Activated CD8-positive, alpha-beta T cell treated with anti-CD3 and anti-CD28 coated beads for 36 hours (primary cell): Measurements from ENCODE around the gene TMEM19. TPM values are rescaled to one million over a fixed set of nuclear protein-coding genes. Genes with fewer than 3 reads are reported as not detected.

Source experiments
- ATAC-seq: fragments of 200-7000 bp; cut with Tn5 transposase; one replicate; pipeline ENCODE4 v1.10.0; 2021; ENCODE audit warnings: mild to moderate bottlenecking, moderate library complexity
- CTCF ChIA-PET: fragments of 350-600 bp; sonication (Branson Sonifier 250); formaldehyde crosslinking; loops from one replicate; lab custom pipeline; 2021; ENCODE audit warnings: antibody characterized with exemption; lab: Charles Lee
- POLR2A ChIA-PET: fragments of 350-600 bp; sonication (Branson Sonifier 250); formaldehyde crosslinking; loops from one replicate; lab custom pipeline; 2021; ENCODE audit warnings: antibody characterized with exemption; lab: Charles Lee
- DNase-seq: peaks from one replicate; pipeline ENCODE4 v3.0.0-alpha.2; 2020
- H3K27ac Mint-ChIP-seq: one replicate; pipeline ENCODE4 v1.8.0; 2021; ENCODE audit warnings: mild to moderate bottlenecking, mixed read lengths
- H3K27me3 Mint-ChIP-seq: one replicate; pipeline ENCODE4 v1.8.0; 2021; ENCODE audit warnings: mixed read lengths
- H3K36me3 Mint-ChIP-seq: one replicate; pipeline ENCODE4 v1.8.0; 2021; ENCODE audit warnings: low read depth, mixed read lengths
- H3K4me1 Mint-ChIP-seq: one replicate; pipeline ENCODE4 v1.8.0; 2021; ENCODE audit warnings: low read depth, mixed read lengths
- H3K4me3 Mint-ChIP-seq: one replicate; pipeline ENCODE4 v1.8.0; 2021; ENCODE audit warnings: mild to moderate bottlenecking, moderate library complexity, mixed read lengths
- H3K9me3 Mint-ChIP-seq: one replicate; pipeline ENCODE4 v1.8.0; 2021; ENCODE audit warnings: mixed read lengths
- intact Hi-C: fragments of 100-400 bp; cut with micrococcal nuclease; formaldehyde crosslinking; loops from one replicate; pipeline ENCODE4 v1.10.0; 2022
- total RNA-seq, 2 experiments: library from RNA; stranded (reverse); gene quantifications; one replicate each; pipeline ENCODE4 v1.2.3, GENCODE V29; 2021
- TF ChIP-seq, protein P1 (sequence below): fragments of 200-600 bp; IDR thresholded peaks from one replicate; pipeline ENCODE4 v1.8.0; 2022; ENCODE audit warnings: antibody characterized with exemption, mild to moderate bottlenecking

The TMEM19 gene
- total RNA-seq, 2 experiments from 2014 or later: 14.2 to 16.5 TPM

DNA sequence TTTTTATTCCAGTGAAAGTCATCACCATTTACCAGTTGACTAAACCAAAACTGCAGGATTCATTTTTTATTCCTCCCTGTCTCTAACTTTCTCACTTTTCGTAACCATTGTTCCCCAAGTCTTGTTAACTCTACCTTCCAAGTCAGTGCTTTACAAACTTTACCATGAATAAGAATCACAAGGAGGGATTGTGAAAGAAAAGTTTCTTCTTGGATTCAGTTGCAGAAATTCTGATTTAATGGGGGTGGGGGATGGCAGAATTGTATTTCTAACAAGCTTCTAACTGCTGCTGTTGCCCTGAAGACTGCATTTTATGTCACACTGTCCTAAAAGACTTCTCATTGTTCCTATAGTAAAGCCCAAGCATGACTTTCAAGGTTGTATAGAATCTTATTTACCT, 63.8 kb downstream of the TMEM19 start:
- ATAC-seq (no peak), DNase-seq (no peak)
- no peaks in the 10 kb centered on the region for H3K36me3 Mint-ChIP-seq
- no peak overlapping the region for H3K27ac Mint-ChIP-seq
- CTCF ChIA-PET: interaction anchor here (1.2 to 8.6 kb wide), 4 partner anchors 64 to 334 kb away, joined by 3 to 93 read pairs (median 40); partner anchors contain the start of gene TMEM19
- H3K27me3 Mint-ChIP-seq: peaks cover 9% of the 10 kb centered on the region
- TF ChIP-seq, protein P1, sequence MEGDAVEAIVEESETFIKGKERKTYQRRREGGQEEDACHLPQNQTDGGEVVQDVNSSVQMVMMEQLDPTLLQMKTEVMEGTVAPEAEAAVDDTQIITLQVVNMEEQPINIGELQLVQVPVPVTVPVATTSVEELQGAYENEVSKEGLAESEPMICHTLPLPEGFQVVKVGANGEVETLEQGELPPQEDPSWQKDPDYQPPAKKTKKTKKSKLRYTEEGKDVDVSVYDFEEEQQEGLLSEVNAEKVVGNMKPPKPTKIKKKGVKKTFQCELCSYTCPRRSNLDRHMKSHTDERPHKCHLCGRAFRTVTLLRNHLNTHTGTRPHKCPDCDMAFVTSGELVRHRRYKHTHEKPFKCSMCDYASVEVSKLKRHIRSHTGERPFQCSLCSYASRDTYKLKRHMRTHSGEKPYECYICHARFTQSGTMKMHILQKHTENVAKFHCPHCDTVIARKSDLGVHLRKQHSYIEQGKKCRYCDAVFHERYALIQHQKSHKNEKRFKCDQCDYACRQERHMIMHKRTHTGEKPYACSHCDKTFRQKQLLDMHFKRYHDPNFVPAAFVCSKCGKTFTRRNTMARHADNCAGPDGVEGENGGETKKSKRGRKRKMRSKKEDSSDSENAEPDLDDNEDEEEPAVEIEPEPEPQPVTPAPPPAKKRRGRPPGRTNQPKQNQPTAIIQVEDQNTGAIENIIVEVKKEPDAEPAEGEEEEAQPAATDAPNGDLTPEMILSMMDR: no peak
- POLR2A ChIA-PET: interaction anchor here (0.6 to 1.0 kb wide), 2 partner anchors 86 to 331 kb away, joined by 3 to 4 read pairs; partner anchors contain the start of genes THAP2 and ZFC3H1
- intact Hi-C loops: loop anchor here (5.0 kb wide), 1 partner anchor 112 kb away; no protein-coding TSS in a partner anchor
- H3K4me3 Mint-ChIP-seq: no peak overlapping the region
- no peaks in the 10 kb centered on the region for H3K9me3 Mint-ChIP-seq
- H3K4me1 Mint-ChIP-seq: peaks cover 6% of the 10 kb centered on the region

DNA sequence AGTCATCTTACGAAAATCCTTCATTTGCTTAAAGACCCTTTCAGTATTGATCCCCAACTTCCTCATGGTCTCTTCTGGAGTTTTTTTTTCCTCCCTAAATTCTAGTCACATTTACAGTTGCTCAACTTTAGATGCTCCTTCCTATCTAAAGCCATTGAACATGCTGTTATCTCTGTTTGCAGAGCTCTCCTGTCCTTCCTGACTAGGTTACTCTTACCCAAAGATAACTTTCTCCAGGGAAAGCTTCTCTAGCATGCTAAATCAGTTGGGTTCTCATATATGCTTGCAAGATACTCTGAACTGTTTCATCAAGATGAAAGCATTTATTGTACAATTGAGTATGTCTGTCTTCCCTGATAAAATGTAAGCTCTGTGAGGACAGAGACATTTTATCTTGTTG, 67.0 kb downstream of the TMEM19 start:
- TF ChIP-seq, protein P1: no peak
- POLR2A ChIA-PET: interaction anchor here (5.1 kb wide), 1 partner anchor 89 kb away, joined by 29 read pairs; the partner anchor contains the start of genes THAP2 and ZFC3H1
- H3K36me3 Mint-ChIP-seq: peaks cover 25% of the 10 kb centered on the region
- peaks cover 9% of the 10 kb centered on the region for H3K27me3 Mint-ChIP-seq
- H3K27ac Mint-ChIP-seq: no peak overlapping the region
- peaks cover 23% of the 10 kb centered on the region for H3K4me1 Mint-ChIP-seq
- intact Hi-C loops: no loop called here
- ATAC-seq (no peak), DNase-seq (no peak)
- no peaks in the 10 kb centered on the region for H3K9me3 Mint-ChIP-seq
- CTCF ChIA-PET: interaction anchor here (1.5 to 1.9 kb wide), 2 partner anchors 90 to 117 kb away, joined by 4 to 6 read pairs; partner anchors contain the start of gene ZFC3H1
- H3K4me3 Mint-ChIP-seq: no peak overlapping the region

Other genes starting within 250 kb of the TMEM19 start
- gene LGR5, start 246.3 kb upstream of the TMEM19 start, total RNA-seq: not detected
- gene ZFC3H1, start 22.2 kb upstream of the TMEM19 start, total RNA-seq: 10 to 100 TPM; 47.1 to 58.4 TPM
- 10 to 100 TPM; 10.8 to 12.2 TPM for gene THAP2, start 21.8 kb upstream of the TMEM19 start, total RNA-seq
- 10 to 100 TPM; 78.1 to 88.6 TPM for gene RAB21, start 68.8 kb downstream of the TMEM19 start, total RNA-seq
- gene TBC1D15, start 153.7 kb downstream of the TMEM19 start, total RNA-seq: 10 to 100 TPM; 51.7 to 54.9 TPM